Activated CD4-positive, CD25-positive, alpha-beta regulatory T cell (primary cell): ENCODE measurements around the gene COX6B1.
"Not testable (repeated sequence)": the region's sequence is repeated elsewhere in the genome, so short reads cannot be mapped to it uniquely, and the experiment has no call there.

ENCODE experiments used
- DNase-seq, 4 experiments: peaks; one replicate each; lab custom pipeline; 2025; lab: John Stamatoyannopoulos, UW

The COX6B1 gene, protein sequence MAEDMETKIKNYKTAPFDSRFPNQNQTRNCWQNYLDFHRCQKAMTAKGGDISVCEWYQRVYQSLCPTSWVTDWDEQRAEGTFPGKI

GRCh38 chr19:35648017-35648961 is at the start of gene COX6B1:
Gene COX6B1 (plus strand): TSS chr19:35648323. CDS start chr19:35651244, 2,921 bp downstream.
- peak; percentile 73 to 85 (median 80) for DNase-seq

DNA sequence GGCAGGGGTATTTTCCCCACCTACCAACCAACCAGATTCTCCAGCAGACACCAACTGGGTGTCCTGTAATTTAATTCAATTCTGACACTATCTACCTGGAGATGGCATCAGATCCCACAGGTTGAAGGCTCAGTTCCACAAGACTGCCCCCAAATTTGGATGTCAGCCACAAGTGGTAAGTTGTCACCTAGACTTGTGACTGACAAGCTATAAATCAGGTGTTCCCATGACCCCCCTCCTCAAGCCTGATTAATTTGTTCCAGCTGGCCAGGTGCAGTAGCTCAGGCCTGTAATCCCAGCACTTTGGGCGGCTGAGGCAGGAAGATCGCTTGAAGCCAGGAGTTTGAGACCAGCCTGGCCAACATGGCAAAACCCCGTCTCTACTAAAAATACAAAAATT is 46.2 kb upstream of the COX6B1 start:
- no peak for DNase-seq

DNA sequence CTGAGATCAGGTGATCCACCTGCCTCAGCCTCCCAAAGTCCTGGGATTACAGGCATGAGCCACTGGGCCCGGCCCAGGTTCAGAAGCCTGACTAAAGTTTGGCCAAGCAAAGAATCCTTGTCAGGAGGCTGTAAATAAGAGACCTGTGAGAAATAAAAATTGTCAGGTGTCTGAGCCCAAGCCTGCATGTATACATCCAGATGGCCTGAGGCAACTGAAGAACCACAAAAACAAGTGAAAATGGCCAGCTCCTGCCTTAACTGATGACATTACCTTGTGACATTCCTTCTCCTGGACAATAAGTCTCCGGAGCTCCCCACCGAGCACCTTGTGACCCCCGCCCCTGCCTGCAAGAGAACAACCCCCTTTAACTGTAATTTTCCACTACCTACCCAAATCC is 43.7 kb upstream of the COX6B1 start:
- DNase-seq: not testable (repeated sequence)

- DNase-seq: not testable (repeated sequence)
Measured at GRCh38 chr19:35607170-35607569, 41.0 kb upstream of the COX6B1 start.

- DNase-seq: no peak
Measured at GRCh38 chr19:35607661-35608060, 40.5 kb upstream of the COX6B1 start.

- DNase-seq: no peak
Measured at GRCh38 chr19:35608251-35608650, 39.9 kb upstream of the COX6B1 start.

DNA sequence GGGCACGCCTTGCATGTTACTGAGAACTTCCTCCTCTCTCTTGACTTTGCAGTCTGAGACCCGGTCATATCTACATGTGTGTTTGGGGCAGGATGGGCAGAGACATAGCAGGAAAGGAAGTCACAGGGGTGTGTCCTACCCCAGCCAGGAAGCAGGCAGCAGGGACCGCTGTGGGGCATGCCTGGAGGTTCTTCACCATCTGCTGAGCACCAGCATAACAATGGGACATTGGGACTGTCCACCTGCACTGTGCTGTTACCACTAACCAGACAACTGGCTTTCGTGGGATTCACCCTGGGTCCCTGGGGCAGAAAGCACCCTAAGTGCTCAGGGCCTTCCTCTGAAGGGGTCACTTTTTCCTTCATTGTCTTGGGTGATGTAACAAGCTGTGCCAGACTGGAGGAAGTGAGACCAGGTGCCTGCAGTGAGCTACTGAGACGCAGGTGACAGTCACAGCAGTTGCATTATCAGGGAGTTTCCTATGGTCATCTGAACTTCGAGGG is 38.2 kb upstream of the COX6B1 start:
- DNase-seq: peak in 1 of 4 experiments; percentile 16

DNA sequence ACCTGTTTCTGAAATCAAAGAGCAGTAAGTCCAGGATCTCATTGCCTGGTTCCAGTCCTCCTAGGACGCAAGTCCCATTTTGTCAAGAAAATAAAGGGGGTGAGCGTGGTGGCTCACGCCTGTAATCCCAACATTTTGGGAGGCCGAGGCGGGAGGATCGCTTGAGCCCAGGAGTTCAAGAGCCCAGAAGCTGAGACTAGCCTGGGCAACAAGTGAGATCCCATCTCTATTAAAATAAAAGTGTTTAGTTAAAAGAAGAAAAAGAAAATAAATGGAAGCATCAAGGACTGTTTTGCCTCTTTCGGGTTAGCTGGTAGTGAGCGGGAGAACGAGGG is 35.9 kb upstream of the COX6B1 start:
- DNase-seq: no peak

DNA sequence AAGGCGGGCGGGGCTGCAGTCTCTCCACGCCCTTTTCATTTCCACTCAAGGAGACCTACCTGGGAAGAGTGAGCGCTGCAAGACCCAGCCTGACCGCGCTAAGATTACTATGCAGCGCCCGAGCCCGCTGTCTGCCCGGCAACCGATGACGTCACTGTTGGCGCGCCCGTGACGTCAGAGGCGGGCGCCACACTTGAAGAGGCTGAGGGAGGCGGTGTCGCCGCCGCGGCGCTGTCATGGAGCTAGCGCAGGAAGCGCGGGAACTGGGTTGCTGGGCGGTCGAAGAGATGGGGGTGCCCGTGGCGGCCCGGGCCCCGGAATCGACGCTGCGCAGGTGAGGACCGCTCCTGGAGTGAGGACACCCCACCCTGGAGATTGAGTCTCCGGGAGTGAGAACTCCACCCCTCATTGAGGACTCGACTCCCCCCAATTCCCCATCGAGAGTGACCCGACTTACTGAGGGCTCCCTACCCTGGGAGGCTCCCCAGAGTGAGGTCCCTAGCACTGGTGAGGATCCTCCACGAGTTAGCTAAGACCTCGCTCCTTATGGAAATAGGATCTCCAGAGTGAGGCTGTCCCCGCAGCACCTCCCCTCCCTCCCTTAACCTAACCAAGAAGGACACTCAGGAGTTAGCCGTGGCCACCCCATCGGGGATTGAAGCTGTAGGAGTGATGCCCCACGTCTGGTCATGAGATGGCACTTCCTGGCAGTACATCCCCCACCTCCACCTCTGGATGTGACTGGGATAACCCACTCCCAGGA is 35.4 kb upstream of the COX6B1 start, which contains the start of gene HAUS5:
Gene HAUS5 (plus strand): TSS at position 177 of the 763 bp plus-strand sequence. CDS start 60 bp downstream, at position 237.
- DNase-seq: peak; percentile 82 to 93 (median 89)

DNA sequence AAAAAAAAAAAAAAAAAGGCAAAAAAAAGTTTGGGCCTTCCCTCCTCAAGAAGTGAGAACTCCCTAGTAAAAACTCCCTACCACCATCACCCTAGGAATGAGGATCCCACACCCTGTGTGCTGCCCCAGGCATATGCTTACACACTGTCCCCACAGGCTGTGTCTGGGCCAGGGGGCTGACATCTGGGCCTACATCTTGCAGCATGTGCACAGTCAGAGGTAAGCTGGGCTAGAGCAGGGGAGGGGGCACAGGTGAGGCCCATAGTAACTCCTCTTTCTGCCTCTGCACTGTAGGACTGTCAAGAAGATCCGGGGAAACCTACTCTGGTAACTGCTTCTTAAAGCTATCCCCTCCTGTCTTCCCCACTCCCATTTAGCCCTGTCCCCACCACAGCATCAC is 34.5 kb upstream of the COX6B1 start:
- no peak for DNase-seq

GRCh38 chr19:35615036-35615435 is 33.1 kb upstream of the COX6B1 start:
- DNase-seq: no peak

- DNase-seq: no peak
Measured at GRCh38 chr19:35618857-35619256, 29.3 kb upstream of the COX6B1 start.

GRCh38 chr19:35619290-35619923 is 28.7 kb upstream of the COX6B1 start:
- no peak for DNase-seq

- no peak for DNase-seq
Measured at GRCh38 chr19:35620001-35620400, 28.1 kb upstream of the COX6B1 start.

DNA sequence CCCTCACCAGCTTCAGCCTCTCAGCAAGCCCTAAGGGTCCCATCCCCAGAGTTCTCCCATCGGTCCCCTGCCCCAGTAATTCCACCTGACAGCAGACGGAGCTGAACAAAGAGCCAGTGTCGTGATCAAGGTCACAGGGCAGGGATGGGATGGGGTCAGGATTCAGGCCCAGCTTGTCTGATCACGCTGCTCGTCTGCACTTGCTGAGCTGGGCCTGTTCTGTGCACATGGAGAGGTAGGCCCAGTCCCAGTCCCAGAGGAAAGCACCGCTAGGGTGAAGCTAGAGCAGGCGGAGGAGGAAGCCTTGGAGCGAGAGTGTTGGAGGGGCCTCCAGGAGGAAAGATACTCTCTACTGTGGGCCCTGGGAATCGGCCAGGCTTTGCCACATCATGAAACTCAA is 26.4 kb upstream of the COX6B1 start:
- DNase-seq: no peak

- DNase-seq: no peak
Measured at GRCh38 chr19:35622750-35623149, 25.4 kb upstream of the COX6B1 start.

DNA sequence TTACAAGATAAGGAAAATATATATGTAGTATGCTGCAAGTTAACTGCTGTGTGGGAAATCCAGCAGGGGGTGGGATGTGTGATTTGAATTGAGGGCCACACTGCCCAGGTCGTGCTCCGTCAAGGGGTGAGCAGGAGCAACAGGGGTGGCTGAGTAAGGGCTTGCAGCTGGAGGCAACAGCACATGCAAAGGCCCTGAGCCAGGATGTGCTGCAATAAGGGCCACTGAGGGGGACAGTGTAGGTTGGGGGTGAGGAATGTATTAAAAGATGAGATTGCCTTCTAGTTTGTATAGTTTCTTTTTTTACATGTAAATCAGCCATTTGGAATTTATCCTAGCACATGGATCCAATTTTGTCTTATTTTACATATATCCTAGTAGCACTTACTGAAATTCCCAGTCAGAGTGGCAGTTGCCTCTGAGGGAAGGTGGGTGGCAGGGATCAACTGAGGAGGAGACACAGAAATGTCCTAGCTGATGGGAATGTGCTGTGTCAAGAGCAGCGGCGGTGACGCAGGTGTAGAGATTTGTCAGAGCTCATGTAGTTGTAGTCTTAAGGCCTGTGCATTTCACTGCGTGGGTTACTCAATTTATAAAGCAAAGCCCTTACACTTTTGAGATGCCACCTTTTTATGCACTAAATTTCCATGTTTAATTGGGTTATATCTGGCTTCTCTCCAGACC is 24.7 kb upstream of the COX6B1 start:
- no peak for DNase-seq

- DNase-seq: no peak
Measured at GRCh38 chr19:35628264-35628564, 19.9 kb upstream of the COX6B1 start.

- DNase-seq: peak; percentile 89 to 95 (median 93)
Measured at GRCh38 chr19:35628565-35629331, 19.4 kb upstream of the COX6B1 start, which contains the start of gene RBM42. Gene RBM42 (plus strand): TSS chr19:35629036. CDS start chr19:35629154, 118 bp downstream.

- DNase-seq: no peak
Measured at GRCh38 chr19:35629332-35629633, 18.8 kb upstream of the COX6B1 start.
